RCC 7860 (cell line): ENCODE measurements around the gene ELK3.

Source experiments
- DNase-seq: peaks from one replicate; pipeline ENCODE4 v3.0.0-alpha.2; 2015; ENCODE audit warnings: low spot score
- FAIRE-seq: peaks from 2 replicates; lab custom pipeline; 2012; peaks lifted over from hg19 to GRCh38; lab: Jason Lieb, UNC

The ELK3 gene

DNA sequence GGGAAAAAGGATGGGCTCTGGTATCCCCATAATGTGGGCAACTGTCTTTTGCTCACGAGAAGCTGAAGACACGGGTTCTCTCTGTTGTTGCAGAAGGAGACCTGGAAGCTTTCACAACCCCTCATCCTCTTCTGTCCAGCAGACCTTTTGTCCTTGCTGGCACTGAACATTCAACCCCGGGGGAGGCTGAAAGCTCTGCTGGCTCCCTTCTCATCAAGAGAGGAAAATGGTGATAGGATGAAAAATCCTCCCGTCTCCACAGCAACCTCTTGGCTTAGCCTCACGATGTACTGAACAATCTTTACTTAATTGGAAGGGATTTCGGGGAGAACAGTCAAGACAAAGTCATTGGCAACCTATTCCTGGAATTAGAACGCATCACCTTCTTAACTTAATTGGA lies 39.0 kb downstream of the ELK3 start:
- DNase-seq, result no peak
- FAIRE-seq, result no peak

GRCh38 chr12:96233939-96234461 lies 39.8 kb downstream of the ELK3 start:
- FAIRE-seq (no peak), DNase-seq (no peak)

DNA sequence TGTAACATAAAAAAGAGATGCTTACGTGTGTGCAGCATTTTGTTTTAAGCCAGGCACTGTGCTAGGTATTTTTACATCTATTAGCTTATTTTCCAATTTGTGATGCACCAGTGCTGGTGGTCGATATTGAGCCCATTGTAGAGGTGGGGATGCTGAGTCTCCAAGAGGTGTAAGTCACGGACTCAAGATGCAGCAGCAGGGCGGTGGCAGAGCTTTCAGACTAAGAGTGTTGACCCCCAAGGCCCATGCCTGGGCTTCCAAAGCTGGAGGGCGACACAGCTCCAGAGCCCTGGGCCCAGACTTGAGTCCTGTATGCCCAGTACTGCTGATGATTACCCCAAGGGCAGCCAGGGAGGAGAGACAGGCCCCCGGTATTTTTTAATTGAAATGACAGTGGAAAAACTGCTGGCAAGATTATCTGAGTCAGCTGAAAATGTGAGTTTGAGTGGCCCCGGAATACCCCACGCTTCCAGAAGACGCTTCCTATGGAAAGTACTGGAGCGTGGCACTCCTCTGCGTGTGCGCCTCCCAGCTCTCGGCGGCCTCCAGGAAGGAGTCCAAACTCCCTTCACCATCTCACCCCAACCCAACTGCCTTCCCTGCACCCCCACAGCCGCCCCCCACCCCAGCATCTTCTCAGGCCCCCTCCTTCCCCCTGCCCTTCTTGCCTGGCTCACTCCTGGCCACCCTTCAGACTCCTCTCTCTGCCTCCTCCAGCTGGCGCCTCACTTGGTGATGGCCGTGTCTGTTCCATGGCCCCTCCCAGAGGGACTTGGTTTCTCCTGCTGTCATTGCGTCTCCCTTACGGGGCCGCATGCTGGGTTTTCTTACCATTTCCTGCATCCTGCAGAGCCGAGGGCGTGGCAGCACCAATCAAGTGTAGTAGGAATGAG lies 40.7 kb downstream of the ELK3 start:
- FAIRE-seq, result no peak
- DNase-seq, result no peak

DNA sequence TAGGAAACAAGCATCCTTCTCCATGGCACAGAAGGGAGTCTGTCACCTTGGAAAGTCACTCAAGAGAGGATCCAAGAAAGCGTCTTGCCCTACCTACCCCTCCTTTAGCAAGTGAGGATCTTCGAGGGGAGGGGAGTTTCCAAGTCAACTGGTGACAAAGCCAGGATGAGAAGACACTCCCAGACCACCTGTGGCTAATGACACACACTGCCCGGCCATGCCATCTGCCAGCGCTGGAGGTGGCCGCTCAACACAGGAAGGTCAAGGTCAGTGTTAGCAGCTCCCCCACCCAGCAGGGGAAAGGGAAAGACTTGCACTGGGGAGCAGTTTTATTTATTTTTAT lies 41.3 kb downstream of the ELK3 start:
- FAIRE-seq, result no peak
- peak; percentile 5 for DNase-seq

- DNase-seq (no peak), FAIRE-seq (no peak)
Measured at GRCh38 chr12:96236221-96236822, 42.1 kb downstream of the ELK3 start.

DNA sequence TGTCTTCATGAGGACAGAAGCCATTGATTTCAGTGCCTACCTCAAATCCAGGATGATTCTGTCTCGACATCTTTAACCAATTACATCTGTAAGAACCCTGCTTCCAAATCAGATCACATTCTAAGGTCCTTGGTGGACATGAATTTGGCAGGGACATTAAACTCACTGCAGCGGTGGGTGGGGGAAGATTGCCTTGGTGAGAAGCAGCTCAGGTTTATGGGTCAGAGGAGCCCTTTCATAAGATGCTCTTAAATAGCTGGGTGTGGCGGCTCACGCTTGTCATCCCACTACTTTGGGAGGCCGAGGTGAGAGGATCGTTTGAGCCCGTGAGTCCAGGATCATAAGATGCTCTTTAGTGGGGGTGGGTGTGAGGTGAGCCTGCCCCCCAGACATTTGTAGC lies 42.9 kb downstream of the ELK3 start:
- FAIRE-seq, result no peak

DNA sequence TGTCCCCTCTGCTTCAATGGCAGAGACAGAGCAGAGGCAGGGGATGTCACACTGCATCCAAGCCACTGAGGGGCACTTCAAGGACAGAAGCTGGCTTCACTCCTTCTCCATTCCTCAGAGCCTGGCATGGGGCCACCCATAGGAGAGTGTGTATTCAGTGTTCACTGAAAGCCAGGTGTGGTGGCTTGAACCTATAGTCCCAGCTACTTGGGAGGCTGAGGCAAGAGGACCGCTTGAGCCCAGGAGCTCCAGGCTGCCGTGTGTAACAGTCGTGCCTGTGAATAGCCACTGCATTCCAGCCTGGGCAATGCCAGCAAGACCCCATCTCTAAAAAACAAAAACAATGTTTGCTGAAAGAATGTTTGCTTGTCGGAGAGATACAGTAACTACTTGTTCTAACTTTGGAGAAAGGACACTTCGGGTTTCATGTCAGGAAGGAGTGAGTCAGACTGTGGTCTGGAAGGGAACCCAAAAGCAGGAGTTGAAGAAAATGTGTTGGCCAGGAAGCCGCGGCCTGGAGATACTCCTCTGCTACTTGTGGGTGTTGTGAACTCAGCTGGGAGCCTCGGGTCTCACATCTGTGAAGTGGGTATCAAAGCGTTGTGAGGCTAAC lies 43.4 kb downstream of the ELK3 start:
- peak; percentile 62 for DNase-seq
- FAIRE-seq, result peak; percentile 81

More for the DNA sequence above, 42.9 kb downstream of the ELK3 start:
- DNase-seq, result no peak

GRCh38 chr12:96238336-96239047 lies 44.3 kb downstream of the ELK3 start:
- FAIRE-seq (no peak), DNase-seq (no peak)

GRCh38 chr12:96239711-96240635 lies 45.8 kb downstream of the ELK3 start:
- no peak for DNase-seq
- no peak for FAIRE-seq

GRCh38 chr12:96240656-96241055 lies 46.5 kb downstream of the ELK3 start:
- DNase-seq, result no peak
- FAIRE-seq, result no peak

DNA sequence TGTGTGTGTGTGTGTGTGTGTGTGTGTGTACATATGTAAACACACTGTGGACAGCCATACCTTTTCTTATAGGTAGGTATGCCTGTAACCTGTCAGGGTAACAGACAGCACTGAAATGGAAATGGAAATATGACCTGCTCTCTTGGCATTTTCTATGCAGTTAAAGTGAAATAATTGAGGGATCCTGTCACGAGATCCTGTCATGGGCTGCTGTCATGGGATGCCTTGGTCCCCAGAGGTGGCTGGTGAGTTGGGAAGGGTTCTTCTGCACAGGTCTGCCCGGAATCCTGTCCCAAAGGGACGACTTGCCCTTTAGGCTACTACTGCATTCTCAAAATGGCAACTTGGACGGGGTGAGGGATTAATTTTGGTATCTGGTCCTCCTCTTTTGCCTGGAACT lies 47.3 kb downstream of the ELK3 start:
- no peak for FAIRE-seq
- DNase-seq, result no peak

DNA sequence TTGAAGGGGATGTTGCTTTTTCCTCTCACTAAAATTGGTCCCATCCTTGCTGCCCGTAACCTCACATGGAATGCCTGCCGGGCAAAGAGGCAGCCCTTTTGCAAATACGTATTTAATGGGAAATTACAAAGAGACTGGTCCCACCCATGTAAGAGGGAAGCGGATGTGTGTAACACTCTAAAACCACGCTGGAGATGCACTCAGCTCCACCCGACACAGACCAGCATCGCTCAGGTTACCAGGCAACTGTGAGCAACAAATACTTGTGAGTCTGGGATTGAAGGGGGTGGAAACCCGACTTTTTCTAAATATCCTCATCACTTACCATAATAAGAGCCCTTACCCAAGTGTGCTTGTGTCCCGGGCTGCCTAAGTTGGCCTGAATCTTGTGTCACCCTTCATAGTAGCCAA lies 47.7 kb downstream of the ELK3 start:
- no peak for DNase-seq
- no peak for FAIRE-seq

DNA sequence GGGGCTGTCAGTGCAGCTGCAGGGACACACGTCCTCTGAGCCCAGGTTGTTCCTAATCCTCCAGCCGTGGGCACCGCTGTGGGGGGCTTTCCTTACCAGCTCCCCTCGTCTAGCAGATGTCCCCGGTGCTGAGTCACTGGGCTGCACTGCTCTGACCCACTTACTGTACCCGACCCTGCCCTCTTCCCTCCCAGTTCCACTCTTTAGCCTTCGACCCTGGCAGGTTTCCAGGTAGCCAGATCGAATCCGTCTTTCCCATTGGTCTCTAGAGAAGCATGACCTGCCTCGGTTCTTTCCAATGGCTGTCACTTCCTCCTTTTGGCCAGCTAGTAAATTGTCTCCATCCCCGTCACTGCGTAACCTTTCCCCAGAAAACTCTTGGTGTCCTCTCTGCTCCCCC lies 48.4 kb downstream of the ELK3 start:
- no peak for DNase-seq
- no peak for FAIRE-seq

DNA sequence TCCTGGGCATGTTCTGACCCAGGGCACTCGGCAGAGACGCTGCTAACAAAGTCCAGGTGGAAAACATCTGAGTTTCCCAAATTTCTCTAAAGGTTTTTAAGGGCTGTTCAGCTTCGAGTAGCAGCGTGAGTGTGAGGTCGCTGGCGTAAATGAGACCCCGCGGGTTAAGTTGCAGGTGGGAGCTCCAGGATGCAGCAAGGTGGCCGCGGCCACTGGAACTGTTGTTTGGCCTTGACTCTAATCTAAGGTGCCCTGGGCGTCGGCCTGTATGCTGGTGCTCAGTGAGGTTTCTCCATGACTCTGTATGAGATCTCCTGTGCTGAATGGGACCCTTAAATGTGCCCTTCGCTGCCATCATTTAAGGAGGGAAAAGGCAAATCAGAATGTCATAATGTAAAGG lies 50.7 kb downstream of the ELK3 start:
- FAIRE-seq (no peak), DNase-seq (no peak)

DNA sequence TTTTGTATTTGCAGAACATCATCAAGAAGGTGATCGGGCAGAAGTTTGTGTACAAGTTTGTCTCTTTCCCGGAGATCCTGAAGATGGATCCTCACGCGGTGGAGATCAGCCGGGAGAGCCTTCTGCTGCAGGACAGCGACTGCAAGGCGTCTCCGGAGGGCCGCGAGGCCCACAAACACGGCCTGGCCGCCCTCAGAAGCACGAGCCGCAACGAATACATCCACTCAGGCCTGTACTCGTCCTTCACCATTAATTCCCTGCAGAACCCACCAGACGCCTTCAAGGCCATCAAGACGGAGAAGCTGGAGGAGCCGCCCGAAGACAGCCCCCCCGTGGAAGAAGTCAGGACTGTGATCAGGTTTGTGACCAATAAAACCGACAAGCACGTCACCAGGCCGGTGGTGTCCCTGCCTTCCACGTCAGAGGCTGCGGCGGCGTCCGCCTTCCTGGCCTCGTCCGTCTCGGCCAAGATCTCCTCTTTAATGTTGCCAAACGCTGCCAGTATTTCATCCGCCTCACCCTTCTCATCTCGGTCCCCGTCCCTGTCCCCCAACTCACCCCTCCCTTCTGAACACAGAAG lies 52.8 kb downstream of the ELK3 start:
- DNase-seq (no peak), FAIRE-seq (no peak)

DNA sequence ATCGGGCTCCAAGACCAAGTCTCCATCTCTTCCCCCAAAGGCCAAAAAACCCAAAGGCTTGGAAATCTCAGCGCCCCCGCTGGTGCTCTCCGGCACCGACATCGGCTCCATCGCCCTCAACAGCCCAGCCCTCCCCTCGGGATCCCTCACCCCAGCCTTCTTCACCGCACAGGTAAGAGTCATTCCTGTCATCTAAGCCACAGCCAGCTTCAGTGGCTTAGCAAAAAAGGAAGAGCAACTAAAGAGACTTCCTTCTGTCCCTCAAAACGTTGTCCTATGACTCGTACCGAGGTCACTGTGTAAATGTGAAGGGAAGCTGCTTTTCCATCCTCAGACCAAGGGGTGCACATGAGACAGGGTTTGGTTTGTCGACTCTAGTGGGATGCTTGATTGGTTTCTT lies 53.4 kb downstream of the ELK3 start:
- FAIRE-seq (no peak), DNase-seq (peak; percentile 59)

GRCh38 chr12:96248136-96248931 lies 54.2 kb downstream of the ELK3 start:
- FAIRE-seq, result no peak
- no peak for DNase-seq

GRCh38 chr12:96249196-96250118 lies 55.3 kb downstream of the ELK3 start:
- FAIRE-seq, result no peak
- DNase-seq, result no peak
